IMR-90 (cell line): ENCODE data around the gene OPCML. TPM values are rescaled to one million over a fixed set of nuclear protein-coding genes. Genes with fewer than 3 reads are reported as not detected.

Experiments
- ATAC-seq: fragments of 200-7000 bp; cut with Tn5 transposase; 2 replicates; pipeline ENCODE4 v1.9.1; 2020; ENCODE audit warnings: low read depth, mild to moderate bottlenecking, moderate library complexity
- BruUV-seq: library from RNA; stranded (reverse); fragments of 400-500 nt; replicated peaks from 2 replicates; lab custom pipeline; 2021; lab: Mats Ljungman, UMichigan
- CTCF ChIA-PET: fragments of 300-600 bp; formaldehyde crosslinking; extraction: SDS; loops from one replicate; lab custom pipeline; 2021; ENCODE audit warnings: antibody characterized with exemption; lab: Yijun Ruan, JAX
- POLR2A ChIA-PET: fragments of 300-600 bp; sonication (Branson Sonifier 250); formaldehyde crosslinking; loops from one replicate; lab custom pipeline; 2022; ENCODE audit warnings: antibody characterized with exemption; ENCODE audit not compliant: unreplicated experiment; lab: Charles Lee
- DNase-seq: peaks from one replicate; pipeline ENCODE4 v3.0.0; 2013
- H2AFZ ChIP-seq: replicated peaks from 2 replicates; pipeline ENCODE3; 2013; ENCODE audit warnings: low read length, mild to moderate bottlenecking; ENCODE audit not compliant: poor library complexity
- H2AK5ac ChIP-seq: 2 replicates; pipeline ENCODE4 v1.6.1; 2013; ENCODE audit warnings: low read depth, low read length, inconsistent platforms
- H2AK9ac ChIP-seq: replicated peaks from 2 replicates; pipeline ENCODE3; 2013; ENCODE audit warnings: mild to moderate bottlenecking, low read depth, low read length, moderate library complexity; ENCODE audit not compliant: poor library complexity
- H2BK120ac ChIP-seq: 2 replicates; pipeline ENCODE4 v1.6.1; 2013; ENCODE audit warnings: low read depth, low read length, inconsistent platforms
- H2BK15ac ChIP-seq: 3 replicates; pipeline ENCODE4 v1.6.1; 2013; ENCODE audit warnings: low read depth, low read length, inconsistent platforms
- H2BK20ac ChIP-seq: 2 replicates; pipeline ENCODE4 v1.6.1; 2013; ENCODE audit warnings: low read depth, mild to moderate bottlenecking, inconsistent platforms, low read length, moderate library complexity
- H2BK5ac ChIP-seq: 2 replicates; pipeline ENCODE4 v1.6.1; 2013; ENCODE audit warnings: mild to moderate bottlenecking, low read depth, low read length, inconsistent platforms; ENCODE audit not compliant: poor library complexity, severe bottlenecking
- H3K14ac ChIP-seq: replicated peaks from 2 replicates; pipeline ENCODE4 v1.6.1; 2013; ENCODE audit warnings: low read depth, low read length, inconsistent platforms
- H3K18ac ChIP-seq: 2 replicates; pipeline ENCODE4 v1.6.1; 2013; ENCODE audit warnings: low read depth, low read length, control low read depth
- H3K23ac ChIP-seq: 2 replicates; pipeline ENCODE4 v1.6.1; 2013; ENCODE audit warnings: low read depth, low read length, inconsistent platforms
- H3K27ac ChIP-seq: 2 replicates; pipeline ENCODE4 v1.5.1; 2013; ENCODE audit warnings: mild to moderate bottlenecking, control low read depth, low read length; ENCODE audit not compliant: insufficient read depth
- H3K27me3 ChIP-seq: 2 replicates; pipeline ENCODE4 v1.6.1; 2013; ENCODE audit warnings: low read length; ENCODE audit not compliant: control insufficient read depth, insufficient read depth
- H3K36me3 ChIP-seq: 2 replicates; pipeline ENCODE4 v1.6.1; 2013; ENCODE audit warnings: low read length, mixed read lengths; ENCODE audit not compliant: control insufficient read depth, insufficient read depth
- H3K4ac ChIP-seq: 2 replicates; pipeline ENCODE4 v1.6.1; 2013; ENCODE audit warnings: low read depth, low read length, inconsistent platforms
- H3K4me1 ChIP-seq: 2 replicates; pipeline ENCODE4 v1.6.1; 2013; ENCODE audit warnings: low read length, mixed read lengths; ENCODE audit not compliant: control insufficient read depth, insufficient read depth
- H3K4me2 ChIP-seq: 2 replicates; pipeline ENCODE4 v1.6.1; 2013; ENCODE audit warnings: low read depth, mild to moderate bottlenecking, control low read depth, low read length, moderate library complexity
- H3K4me3 ChIP-seq: 2 replicates; pipeline ENCODE4 v1.5.1; 2013; ENCODE audit warnings: low read depth, mild to moderate bottlenecking, control low read depth, low read length, moderate library complexity; ENCODE audit not compliant: insufficient read depth
- H3K56ac ChIP-seq: 2 replicates; pipeline ENCODE4 v1.6.1; 2013; ENCODE audit warnings: low read length, inconsistent platforms; ENCODE audit not compliant: insufficient read depth; ENCODE audit errors: extremely low read depth
- H3K79me1 ChIP-seq, 2 experiments: 2 replicates each; pipeline ENCODE4 v1.6.1; 2013; ENCODE audit warnings: low read length in 2 of 2, inconsistent platforms in 1 of 2, low read depth in 1 of 2
- H3K9ac ChIP-seq: 2 replicates; pipeline ENCODE4 v1.6.1; 2013; ENCODE audit warnings: low read depth, low read length, control low read depth
- H3K9me1 ChIP-seq: 2 replicates; pipeline ENCODE4 v1.6.1; 2013; ENCODE audit warnings: low read length, inconsistent platforms; ENCODE audit not compliant: insufficient read depth
- H3K9me3 ChIP-seq: 2 replicates; pipeline ENCODE4 v1.6.1; 2013; ENCODE audit warnings: low read length; ENCODE audit not compliant: control insufficient read depth, insufficient read depth
- H4K20me1 ChIP-seq: 2 replicates; pipeline ENCODE4 v1.6.1; 2013; ENCODE audit warnings: low read length, inconsistent platforms; ENCODE audit not compliant: insufficient read depth
- H4K5ac ChIP-seq: 2 replicates; pipeline ENCODE4 v1.6.1; 2013; ENCODE audit warnings: mild to moderate bottlenecking, low read depth, low read length, control low read depth
- H4K8ac ChIP-seq, 2 experiments: 2 replicates each; pipeline ENCODE4 v1.6.1; 2013; ENCODE audit warnings: low read depth in 2 of 2, low read length in 2 of 2, control low read depth in 1 of 2, inconsistent platforms in 1 of 2
- H4K91ac ChIP-seq: 2 replicates; pipeline ENCODE4 v1.6.1; 2013; ENCODE audit warnings: low read depth, low read length, inconsistent platforms; ENCODE audit not compliant: insufficient read depth
- CEBPB ChIP-seq: IDR thresholded peaks from 2 replicates; pipeline ENCODE4 v1.6.1; 2012; ENCODE audit warnings: low read depth, low read length, improper control_type of control experiment
- FOS ChIP-seq: fragments of 150-350 bp; IDR thresholded peaks from 2 replicates; pipeline ENCODE4 v1.6.1; 2016; ENCODE audit warnings: low read depth, low read length
- MXI1 ChIP-seq: IDR thresholded peaks from 2 replicates; pipeline ENCODE4 v1.6.1; 2012; ENCODE audit warnings: low read depth, mild to moderate bottlenecking, low read length, moderate library complexity, borderline replicate concordance
- NFE2L2 ChIP-seq: fragments of 150-350 bp; IDR thresholded peaks from 2 replicates; pipeline ENCODE4 v1.6.1; 2016; ENCODE audit warnings: low read depth, mild to moderate bottlenecking, low read length
- POLR2A ChIP-seq: IDR thresholded peaks from 2 replicates; pipeline ENCODE4 v1.6.1; 2012; ENCODE audit warnings: mild to moderate bottlenecking, low read depth, low read length
- RAD21 ChIP-seq: IDR thresholded peaks from 2 replicates; pipeline ENCODE4 v1.6.1; 2012; ENCODE audit warnings: low read length, improper control_type of control experiment
- RCOR1 ChIP-seq: IDR thresholded peaks from 2 replicates; pipeline ENCODE4 v1.6.1; 2012; ENCODE audit warnings: mild to moderate bottlenecking, low read length, improper control_type of control experiment; ENCODE audit not compliant: insufficient replicate concordance
- RFX5 ChIP-seq: IDR thresholded peaks from 2 replicates; pipeline ENCODE4 v1.8.0; 2012; ENCODE audit warnings: low read depth, mild to moderate bottlenecking, low read length, moderate library complexity
- WGBS, 2 experiments: methylation state at CpG; one replicate each; pipeline versions ENCODE4 v1.1.5 to v1.1.7; 2013; ENCODE audit warnings: missing lambda C conversion rate in 2 of 2; ENCODE audit not compliant: insufficient read length in 1 of 2; ENCODE audit errors: extremely low coverage in 2 of 2; 5-methylcytosine and 5-hydroxymethylcytosine counted together
- dilution Hi-C: fragments of 300-500 bp; cut with HindIII; formaldehyde crosslinking; loops from one replicate; pipeline ENCODE4 v1.14.3; 2018; ENCODE audit warnings: low sequenced_read_pairs; ENCODE audit not compliant: unreplicated experiment
- in situ Hi-C: fragments of 300-500 bp; cut with MboI; formaldehyde crosslinking; loops from 3 replicates; pipeline ENCODE4 v1.14.3; 2019; ENCODE audit warnings: low sequenced_read_pairs, inconsistent platforms, mixed read lengths
- intact Hi-C: fragments of 100-400 bp; cut with micrococcal nuclease; formaldehyde crosslinking; loops from 2 replicates; pipeline ENCODE4 v1.10.0; 2022
- polyA plus RNA-seq, 3 experiments: library from polyadenylated mRNA; depleted of rRNA; stranded (reverse); fragments of >200 nt; gene quantifications; 2 replicates each; pipeline ENCODE4 v1.2.3, GENCODE V29; 2012; ENCODE audit warnings: low replicate concordance in 1 of 3
- total RNA-seq: library from RNA; depleted of rRNA; stranded (reverse); fragments of >200 nt; gene quantifications from 2 replicates; pipeline ENCODE4 v1.2.3, GENCODE V29; 2012
- TF ChIP-seq, protein P1 (sequence below): conservative IDR thresholded peaks from 2 replicates; pipeline ENCODE4 v1.5.1; 2012; ENCODE audit warnings: mild to moderate bottlenecking, low read depth, low read length, improper control_type of control experiment
- TF ChIP-seq, protein P2 (sequence below): fragments of 150-350 bp; IDR thresholded peaks from 2 replicates; pipeline ENCODE4 v1.6.1; 2016; ENCODE audit warnings: low read depth, mild to moderate bottlenecking, low read length, moderate library complexity, borderline replicate concordance
- TF ChIP-seq, protein P3 (sequence below): fragments of 150-350 bp; IDR thresholded peaks from 2 replicates; pipeline ENCODE4 v1.6.1; 2017; ENCODE audit warnings: mild to moderate bottlenecking, antibody characterized with exemption, low read length, low read depth

Gene OPCML
- total and polyA plus RNA-seq, 2 of the 4 experiments (the other 2 are of a cell fraction): under 0.01 to 2.6 TPM

- POLR2A ChIA-PET: no interaction called here
- CTCF ChIA-PET: no interaction called here
- Histone ChIP-seq H3K36me3 (no peaks in the 10 kb centered on the region), H4K91ac (no peak overlapping the region), H2BK5ac (no peak overlapping the region), H3K4me1 (no peaks in the 10 kb centered on the region), H2AK5ac (no peak overlapping the region), H3K9me1 (no peaks in the 10 kb centered on the region), H2BK120ac (no peak overlapping the region), H3K27ac (no peak overlapping the region), H3K4me2 (no peak overlapping the region), H2AK9ac (no peak overlapping the region), H3K18ac (no peak overlapping the region), H4K20me1 (no peaks in the 10 kb centered on the region), H2BK15ac (no peak overlapping the region), H4K8ac (no peak overlapping the region), H3K23ac (no peak overlapping the region), H4K5ac (no peak overlapping the region), H2AFZ (no peak overlapping the region), H3K56ac (no peak overlapping the region), H3K4me3 (no peak overlapping the region), H3K9ac (no peak overlapping the region), H3K79me1 (no peaks in the 10 kb centered on the region), H3K9me3 (peaks cover 47% of the 10 kb centered on the region), H3K14ac (no peak overlapping the region), H3K4ac (no peak overlapping the region), H2BK20ac (no peak overlapping the region), H3K27me3 (no peaks in the 10 kb centered on the region)
- no peak for ATAC-seq
- in situ Hi-C loops (no loop called here), dilution Hi-C loops (no loop called here), intact Hi-C loops (no loop called here)
- no peak for TF ChIP-seq POLR2A
- TF ChIP-seq FOS: no peak
- TF ChIP-seq NFE2L2: no peak
- TF ChIP-seq RCOR1: no peak
- no peak for TF ChIP-seq RAD21
- TF ChIP-seq, protein P1, sequence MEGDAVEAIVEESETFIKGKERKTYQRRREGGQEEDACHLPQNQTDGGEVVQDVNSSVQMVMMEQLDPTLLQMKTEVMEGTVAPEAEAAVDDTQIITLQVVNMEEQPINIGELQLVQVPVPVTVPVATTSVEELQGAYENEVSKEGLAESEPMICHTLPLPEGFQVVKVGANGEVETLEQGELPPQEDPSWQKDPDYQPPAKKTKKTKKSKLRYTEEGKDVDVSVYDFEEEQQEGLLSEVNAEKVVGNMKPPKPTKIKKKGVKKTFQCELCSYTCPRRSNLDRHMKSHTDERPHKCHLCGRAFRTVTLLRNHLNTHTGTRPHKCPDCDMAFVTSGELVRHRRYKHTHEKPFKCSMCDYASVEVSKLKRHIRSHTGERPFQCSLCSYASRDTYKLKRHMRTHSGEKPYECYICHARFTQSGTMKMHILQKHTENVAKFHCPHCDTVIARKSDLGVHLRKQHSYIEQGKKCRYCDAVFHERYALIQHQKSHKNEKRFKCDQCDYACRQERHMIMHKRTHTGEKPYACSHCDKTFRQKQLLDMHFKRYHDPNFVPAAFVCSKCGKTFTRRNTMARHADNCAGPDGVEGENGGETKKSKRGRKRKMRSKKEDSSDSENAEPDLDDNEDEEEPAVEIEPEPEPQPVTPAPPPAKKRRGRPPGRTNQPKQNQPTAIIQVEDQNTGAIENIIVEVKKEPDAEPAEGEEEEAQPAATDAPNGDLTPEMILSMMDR: no peak
- TF ChIP-seq, protein P2, sequence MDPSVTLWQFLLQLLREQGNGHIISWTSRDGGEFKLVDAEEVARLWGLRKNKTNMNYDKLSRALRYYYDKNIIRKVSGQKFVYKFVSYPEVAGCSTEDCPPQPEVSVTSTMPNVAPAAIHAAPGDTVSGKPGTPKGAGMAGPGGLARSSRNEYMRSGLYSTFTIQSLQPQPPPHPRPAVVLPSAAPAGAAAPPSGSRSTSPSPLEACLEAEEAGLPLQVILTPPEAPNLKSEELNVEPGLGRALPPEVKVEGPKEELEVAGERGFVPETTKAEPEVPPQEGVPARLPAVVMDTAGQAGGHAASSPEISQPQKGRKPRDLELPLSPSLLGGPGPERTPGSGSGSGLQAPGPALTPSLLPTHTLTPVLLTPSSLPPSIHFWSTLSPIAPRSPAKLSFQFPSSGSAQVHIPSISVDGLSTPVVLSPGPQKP: no peak
- TF ChIP-seq CEBPB: no peak
- TF ChIP-seq MXI1: no peak
- no peak for TF ChIP-seq RFX5
- TF ChIP-seq, protein P3, sequence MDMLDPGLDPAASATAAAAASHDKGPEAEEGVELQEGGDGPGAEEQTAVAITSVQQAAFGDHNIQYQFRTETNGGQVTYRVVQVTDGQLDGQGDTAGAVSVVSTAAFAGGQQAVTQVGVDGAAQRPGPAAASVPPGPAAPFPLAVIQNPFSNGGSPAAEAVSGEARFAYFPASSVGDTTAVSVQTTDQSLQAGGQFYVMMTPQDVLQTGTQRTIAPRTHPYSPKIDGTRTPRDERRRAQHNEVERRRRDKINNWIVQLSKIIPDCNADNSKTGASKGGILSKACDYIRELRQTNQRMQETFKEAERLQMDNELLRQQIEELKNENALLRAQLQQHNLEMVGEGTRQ: no peak
- BruUV-seq: no TSS peak
- 60% methylated on average over 1 of the region's 13 CpGs; no CpG with 5 or more reads in 1 of the 2 experiments for WGBS, 2 experiments
- DNase-seq: no peak
Measured at GRCh38 chr11:133222425-133223330, 309.6 kb downstream of the OPCML start.
